ENCODE measurements around the gene SETD3.

Gene SETD3

GRCh38 chr14:99516156-99516870 is 35.7 kb upstream of the SETD3 start:
- no peak for DNase-seq

- no peak for DNase-seq
Observed at GRCh38 chr14:99515301-99516155, 34.9 kb upstream of the SETD3 start.

- DNase-seq, result no peak
Observed at GRCh38 chr14:99514552-99515300, 34.1 kb upstream of the SETD3 start.

GRCh38 chr14:99513946-99514551 is 33.4 kb upstream of the SETD3 start:
- no peak for DNase-seq

- no peak for DNase-seq
Observed at GRCh38 chr14:99513183-99513694, 32.6 kb upstream of the SETD3 start.

GRCh38 chr14:99512571-99513182 is 32.0 kb upstream of the SETD3 start:
- no peak for DNase-seq

GRCh38 chr14:99512110-99512449 is 31.4 kb upstream of the SETD3 start:
- DNase-seq, result no peak

GRCh38 chr14:99511421-99512109 is 30.9 kb upstream of the SETD3 start:
- no peak for DNase-seq

- DNase-seq, result no peak
Observed at GRCh38 chr14:99510556-99511139, 30.0 kb upstream of the SETD3 start.

- no peak for DNase-seq
Observed at GRCh38 chr14:99509871-99510555, 29.4 kb upstream of the SETD3 start.

- no peak for DNase-seq
Observed at GRCh38 chr14:99508896-99509629, 28.4 kb upstream of the SETD3 start.

GRCh38 chr14:99507860-99508640 is 27.4 kb upstream of the SETD3 start:
- no peak for DNase-seq

GRCh38 chr14:99506276-99506675 is 25.6 kb upstream of the SETD3 start:
- DNase-seq, result no peak

- DNase-seq, result no peak
Observed at GRCh38 chr14:99505089-99505488, 24.4 kb upstream of the SETD3 start.

- DNase-seq, result no peak
Observed at GRCh38 chr14:99503848-99504453, 23.3 kb upstream of the SETD3 start.

GRCh38 chr14:99502989-99503421 is 22.3 kb upstream of the SETD3 start:
- DNase-seq, result no peak

- DNase-seq, result no peak
Observed at GRCh38 chr14:99497894-99498293, 17.2 kb upstream of the SETD3 start.

GRCh38 chr14:99497341-99497740 is 16.7 kb upstream of the SETD3 start:
- no peak for DNase-seq

- DNase-seq, result no peak
Observed at GRCh38 chr14:99484106-99484505, 3.4 kb upstream of the SETD3 start.

Measured in activated CD4-positive, alpha-beta T cell treated with anti-CD3 and anti-CD28 coated beads, Interleukin-2, amount 50 U/mL, for 1 hour (primary cell).